GM21723 (cell line): ENCODE results near the gene ST3GAL2.

Experiments
- ATAC-seq: cut with Tn5 transposase; IDR thresholded peaks from one replicate; pipeline ENCODE4 v1.9.1; 2021; ENCODE audit warnings: mild to moderate bottlenecking, moderate library complexity; ENCODE audit not compliant: unreplicated experiment

The ST3GAL2 gene

GRCh38 chr16:70440009-70440692, 1.3 kb upstream of the ST3GAL2 start:
- no peak for ATAC-seq

- ATAC-seq, result no peak
Measured at GRCh38 chr16:70438585-70438968, 323 bp downstream of the ST3GAL2 start.

GRCh38 chr16:70437582-70438557, 1.0 kb downstream of the ST3GAL2 start:
- no peak for ATAC-seq

GRCh38 chr16:70437017-70437581, 1.8 kb downstream of the ST3GAL2 start:
- ATAC-seq, result no peak

GRCh38 chr16:70434484-70435260, 4.2 kb downstream of the ST3GAL2 start:
- no peak for ATAC-seq

- ATAC-seq, result no peak
Measured at GRCh38 chr16:70433458-70434103, 5.3 kb downstream of the ST3GAL2 start.

- no peak for ATAC-seq
Measured at GRCh38 chr16:70432723-70433457, 6.0 kb downstream of the ST3GAL2 start.

GRCh38 chr16:70432356-70432722, 6.6 kb downstream of the ST3GAL2 start:
- no peak for ATAC-seq

GRCh38 chr16:70430667-70431536, 8.0 kb downstream of the ST3GAL2 start:
- peak; percentile 48 for ATAC-seq

GRCh38 chr16:70429888-70430666, 8.8 kb downstream of the ST3GAL2 start:
- ATAC-seq, result no peak

- ATAC-seq, result peak; percentile 27
Measured at GRCh38 chr16:70428178-70428998, 10.5 kb downstream of the ST3GAL2 start.

GRCh38 chr16:70427786-70428177, 11.1 kb downstream of the ST3GAL2 start:
- ATAC-seq, result no peak

- ATAC-seq, result no peak
Measured at GRCh38 chr16:70422543-70422942, 16.4 kb downstream of the ST3GAL2 start.

GRCh38 chr16:70421473-70422311, 17.2 kb downstream of the ST3GAL2 start:
- ATAC-seq, result no peak

GRCh38 chr16:70421014-70421413, 17.9 kb downstream of the ST3GAL2 start:
- ATAC-seq, result no peak
